SK-N-SH (cell line): ENCODE data around the gene NHLH1. TPM values are rescaled to one million over a fixed set of nuclear protein-coding genes. Genes with fewer than 3 reads are reported as not detected.

Experiments
- CTCF ChIA-PET: fragments of 300-600, 350-600 bp; formaldehyde crosslinking; extraction: SDS; loops from one replicate; lab custom pipeline; 2021; lab: Yijun Ruan, JAX
- POLR2A ChIA-PET: fragments of 350-600 bp; sonication (Branson Sonifier 250); formaldehyde crosslinking; extraction: SDS; loops from one replicate; lab custom pipeline; 2020; ENCODE audit warnings: antibody characterized with exemption, inconsistent platforms; lab: Yijun Ruan, JAX
- DNase-seq: peaks from one replicate; pipeline ENCODE4 v3.0.0; 2012
- H2AFZ ChIP-seq: fragments of 200-600 bp; sonication (generic); 2 replicates; pipeline ENCODE4 v1.8.1; 2016; ENCODE audit warnings: antibody characterized with exemption, mild to moderate bottlenecking, low read depth
- H3F3A ChIP-seq: fragments of 200-600 bp; sonication (generic); replicated peaks from 2 replicates; pipeline ENCODE3; 2016; ENCODE audit warnings: antibody characterized with exemption, mild to moderate bottlenecking; ENCODE audit not compliant: insufficient read depth
- H3K27ac ChIP-seq, 2 experiments: fragments of 200-500 bp in 1 of 2; fragments of 200-600 bp in 1 of 2; sonication (Bioruptor generic) in 1 of 2; sonication (generic), shearing (Covaris generic) in 1 of 2; 2 replicates each; pipeline versions ENCODE4 v1.5.1 to v1.6.1; 2014 to 2016; ENCODE audit warnings: low read depth in 2 of 2, inconsistent platforms in 1 of 2, low read length in 1 of 2, mild to moderate bottlenecking in 1 of 2, mixed read lengths in 1 of 2
- H3K27me3 ChIP-seq: fragments of 200-600 bp; sonication (generic), shearing (Covaris generic); 2 replicates; pipeline ENCODE4 v1.6.1; 2016; ENCODE audit warnings: mixed run types; ENCODE audit not compliant: insufficient read depth
- H3K36me3 ChIP-seq, 2 experiments: fragments of 200-500 bp in 1 of 2; fragments of 200-600 bp in 1 of 2; sonication (Bioruptor generic) in 1 of 2; sonication (generic) in 1 of 2; replicated peaks in 1 of 2; 2 replicates each; pipeline versions ENCODE3 to v1.5.1; 2014 to 2016; ENCODE audit warnings: low read length in 1 of 2, mild to moderate bottlenecking in 1 of 2; ENCODE audit not compliant: insufficient read depth in 2 of 2, control insufficient read depth in 1 of 2
- H3K4me1 ChIP-seq, 2 experiments: fragments of 200-500 bp in 1 of 2; fragments of 200-600 bp in 1 of 2; sonication (Bioruptor generic) in 1 of 2; sonication (generic), shearing (Covaris generic) in 1 of 2; 2 replicates each; pipeline versions ENCODE4 v1.5.1 to v1.6.1; 2014 to 2016; ENCODE audit warnings: low read depth in 1 of 2, low read length in 1 of 2, mixed run types in 1 of 2; ENCODE audit not compliant: insufficient read depth in 2 of 2, control insufficient read depth in 1 of 2
- H3K4me2 ChIP-seq: fragments of 200-600 bp; sonication (generic), shearing (Covaris generic); 2 replicates; pipeline ENCODE4 v1.6.1; 2017; ENCODE audit warnings: mixed run types
- H3K4me3 ChIP-seq, 2 experiments: fragments of 200-500 bp in 1 of 2; fragments of 200-600 bp in 1 of 2; sonication (Bioruptor generic) in 1 of 2; sonication (generic), shearing (Covaris generic) in 1 of 2; 2 replicates each; pipeline versions ENCODE4 v1.5.1 to v1.8.1; 2014 to 2016; ENCODE audit warnings: low read depth in 2 of 2, inconsistent platforms in 1 of 2, low read length in 1 of 2, mild to moderate bottlenecking in 1 of 2, mixed read lengths in 1 of 2, moderate library complexity in 1 of 2
- H3K79me2 ChIP-seq: fragments of 200-600 bp; sonication (generic); 2 replicates; pipeline ENCODE4 v1.8.1; 2017; ENCODE audit warnings: mild to moderate bottlenecking; ENCODE audit not compliant: insufficient read depth
- H3K9ac ChIP-seq: fragments of 200-600 bp; sonication (generic); 2 replicates; pipeline ENCODE4 v1.6.1; 2017; ENCODE audit warnings: mixed run types
- H3K9me2 ChIP-seq: fragments of 200-600 bp; sonication (generic); 2 replicates; pipeline ENCODE4 v1.6.1; 2017; ENCODE audit warnings: mixed run types
- H3K9me3 ChIP-seq: fragments of 200-600 bp; sonication (generic); 2 replicates; pipeline ENCODE4 v1.6.1; 2017; ENCODE audit warnings: mixed run types, mild to moderate bottlenecking, moderate library complexity
- H4K20me1 ChIP-seq: fragments of 200-600 bp; sonication (generic); 2 replicates; pipeline ENCODE4 v1.6.1; 2017; ENCODE audit warnings: mild to moderate bottlenecking, mixed run types; ENCODE audit not compliant: insufficient read depth
- CTCF ChIP-seq: fragments of 200-600 bp; sonication (generic); IDR thresholded peaks from 2 replicates; pipeline ENCODE4 v1.6.1; 2017; ENCODE audit warnings: antibody characterized with exemption, mild to moderate bottlenecking, moderate library complexity
- EZH2phosphoT487 ChIP-seq: fragments of 200-600 bp; sonication (generic); IDR thresholded peaks from 2 replicates; pipeline ENCODE4 v1.6.1; 2017; ENCODE audit warnings: low read depth, mixed run types, mild to moderate bottlenecking, antibody characterized with exemption, moderate library complexity, borderline replicate concordance
- FOSL2 ChIP-seq: IDR thresholded peaks from 2 replicates; pipeline ENCODE4 v1.4.0; 2012; ENCODE audit warnings: low read depth, mild to moderate bottlenecking, moderate library complexity, borderline replicate concordance
- GABPA ChIP-seq: IDR thresholded peaks from 2 replicates; pipeline ENCODE4 v1.4.0; 2012; ENCODE audit warnings: low read depth, mild to moderate bottlenecking
- GATA2 ChIP-seq: sonication (generic); formaldehyde crosslinking; IDR thresholded peaks from 2 replicates; pipeline ENCODE4 v1.5.0; 2020; ENCODE audit warnings: mild to moderate bottlenecking, missing genetic modification reagents
- IRF3 ChIP-seq: fragments of 150-350 bp; IDR thresholded peaks from 2 replicates; pipeline ENCODE4 v1.6.1; 2016; ENCODE audit warnings: mild to moderate bottlenecking, low read depth, low read length
- NRF1 ChIP-seq: IDR thresholded peaks from 2 replicates; pipeline ENCODE4 v1.6.1; 2012; ENCODE audit warnings: low read depth, mild to moderate bottlenecking, low read length
- POLR2AphosphoS5 ChIP-seq: IDR thresholded peaks from 2 replicates; pipeline ENCODE4 v1.6.1; 2012; ENCODE audit warnings: low read depth, low read length
- RAD21 ChIP-seq: IDR thresholded peaks from 2 replicates; pipeline ENCODE4 v1.6.1; 2012; ENCODE audit warnings: mild to moderate bottlenecking, low read length
- RFX5 ChIP-seq: IDR thresholded peaks from 2 replicates; pipeline ENCODE4 v1.6.1; 2012; ENCODE audit warnings: mild to moderate bottlenecking, improper control_type of control experiment, low read length
- RXRA ChIP-seq: IDR thresholded peaks from 2 replicates; pipeline ENCODE4 v1.4.0; 2012; ENCODE audit warnings: low read depth, mild to moderate bottlenecking, borderline replicate concordance
- TAF1 ChIP-seq: IDR thresholded peaks from 2 replicates; pipeline ENCODE4 v1.6.1; 2012; ENCODE audit warnings: low read depth, mild to moderate bottlenecking, low read length, moderate library complexity, borderline replicate concordance
- TCF12 ChIP-seq: IDR thresholded peaks from 2 replicates; pipeline ENCODE4 v1.4.0; 2012
- TEAD4 ChIP-seq: IDR thresholded peaks from 2 replicates; pipeline ENCODE4 v1.4.0; 2012; ENCODE audit warnings: mild to moderate bottlenecking, borderline replicate concordance; ENCODE audit not compliant: insufficient read depth
- USF2 ChIP-seq: fragments of 150-350 bp; IDR thresholded peaks from 2 replicates; pipeline ENCODE4 v1.6.1; 2017; ENCODE audit warnings: antibody characterized with exemption, low read length, low read depth, borderline replicate concordance
- YY1 ChIP-seq: IDR thresholded peaks from 2 replicates; pipeline ENCODE4 v1.4.0; 2012; ENCODE audit warnings: low read depth, mild to moderate bottlenecking
- WGBS: methylation state at CpG from one replicate; pipeline ENCODE4 v1.1.6; 2017; ENCODE audit warnings: low lambda C conversion rate; 5-methylcytosine and 5-hydroxymethylcytosine counted together
- polyA plus RNA-seq, 3 experiments: library from polyadenylated mRNA; depleted of rRNA; stranded (reverse); fragments of >200 nt; gene quantifications; 2 replicates each; pipeline ENCODE4 v1.2.3, GENCODE V29; 2012
- TF ChIP-seq, protein P1 (sequence below): IDR thresholded peaks from 2 replicates; pipeline ENCODE4 v1.4.0; 2012; ENCODE audit warnings: low read depth, borderline replicate concordance
- TF ChIP-seq, protein P2 (sequence below): IDR thresholded peaks from 2 replicates; pipeline ENCODE4; 2012

NHLH1 gene
- polyA plus RNA-seq, 1 of the 3 experiments (the other 2 are of a cell fraction), result 0.18 TPM

GRCh38 chr1:160338580-160338979 lies 28.3 kb upstream of the NHLH1 start:
- Histone ChIP-seq H3K9ac (no peak overlapping the region), H3K4me1 (peaks cover 5 to 11% of the 10 kb centered on the region in 2 experiments; a peak in 2 of 4 replicates), H3K4me2 (no peak overlapping the region), H3K4me3 (no peak overlapping the region), H4K20me1 (peaks cover 53% of the 10 kb centered on the region), H3K27me3 (no peaks in the 10 kb centered on the region), H3K9me3 (no peaks in the 10 kb centered on the region), H3F3A (peaks cover 7% of the 10 kb centered on the region), H3K79me2 (peaks cover 97% of the 10 kb centered on the region), H3K36me3 (peaks cover 55 to 70% of the 10 kb centered on the region in 2 experiments), H2AFZ (no peak overlapping the region), H3K9me2 (no peaks in the 10 kb centered on the region), H3K27ac (no peak overlapping the region)
- over 99% methylated on average over 4 of the region's 4 CpGs for WGBS
- TF ChIP-seq GATA2 (no peak), YY1 (no peak), TEAD4 (no peak), TCF12 (no peak), FOSL2 (no peak), NRF1 (no peak), RXRA (no peak), IRF3 (no peak), GABPA (no peak), EZH2phosphoT487 (no peak)
- TF ChIP-seq, protein P1, sequence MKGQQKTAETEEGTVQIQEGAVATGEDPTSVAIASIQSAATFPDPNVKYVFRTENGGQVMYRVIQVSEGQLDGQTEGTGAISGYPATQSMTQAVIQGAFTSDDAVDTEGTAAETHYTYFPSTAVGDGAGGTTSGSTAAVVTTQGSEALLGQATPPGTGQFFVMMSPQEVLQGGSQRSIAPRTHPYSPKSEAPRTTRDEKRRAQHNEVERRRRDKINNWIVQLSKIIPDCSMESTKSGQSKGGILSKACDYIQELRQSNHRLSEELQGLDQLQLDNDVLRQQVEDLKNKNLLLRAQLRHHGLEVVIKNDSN, result no peak
- TF ChIP-seq, protein P2, sequence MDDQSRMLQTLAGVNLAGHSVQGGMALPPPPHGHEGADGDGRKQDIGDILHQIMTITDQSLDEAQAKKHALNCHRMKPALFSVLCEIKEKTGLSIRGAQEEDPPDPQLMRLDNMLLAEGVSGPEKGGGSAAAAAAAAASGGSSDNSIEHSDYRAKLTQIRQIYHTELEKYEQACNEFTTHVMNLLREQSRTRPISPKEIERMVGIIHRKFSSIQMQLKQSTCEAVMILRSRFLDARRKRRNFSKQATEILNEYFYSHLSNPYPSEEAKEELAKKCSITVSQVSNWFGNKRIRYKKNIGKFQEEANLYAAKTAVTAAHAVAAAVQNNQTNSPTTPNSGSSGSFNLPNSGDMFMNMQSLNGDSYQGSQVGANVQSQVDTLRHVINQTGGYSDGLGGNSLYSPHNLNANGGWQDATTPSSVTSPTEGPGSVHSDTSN, result no peak
- POLR2A ChIA-PET, result no interaction called here
- DNase-seq, result no peak
- CTCF ChIA-PET, result interaction anchor here (1.4 to 4.8 kb wide), 4 partner anchors 9 to 145 kb away, joined by 3 to 27 read pairs (median 7); no protein-coding TSS in a partner anchor

- TF ChIP-seq TEAD4 (no peak), TCF12 (no peak), CTCF (no peak), USF2 (no peak), NRF1 (no peak), RFX5 (no peak), POLR2AphosphoS5 (no peak), TAF1 (no peak), RAD21 (no peak), YY1 (no peak), GABPA (no peak)
- TF ChIP-seq, all 33 proteins: peak for 0
- no peak overlapping the region for H3K27ac ChIP-seq
- CTCF ChIA-PET, result interaction anchor here (1.0 to 2.2 kb wide), 5 partner anchors 10 to 255 kb away, joined by 3 to 9 read pairs (median 5); no protein-coding TSS in a partner anchor
- peak overlapping the region; percentile 83; the same call in 1 of the 2 replicates for H3K4me2 ChIP-seq
- POLR2A ChIA-PET, result no interaction called here
- no peak overlapping the region for H3K9ac ChIP-seq
- H3K27me3 ChIP-seq, result no peaks in the 10 kb centered on the region
- DNase-seq, result no peak
- no peak overlapping the region for H2AFZ ChIP-seq
- peaks cover 98% of the 10 kb centered on the region for H3K79me2 ChIP-seq
- no peaks in the 10 kb centered on the region for H3K9me3 ChIP-seq
- no peak overlapping the region for H3K4me3 ChIP-seq
- no peaks in the 10 kb centered on the region for H3K9me2 ChIP-seq
- H3K36me3 ChIP-seq, result peaks cover 46 to 54% of the 10 kb centered on the region in 2 experiments
- peaks cover 7% of the 10 kb centered on the region for H3F3A ChIP-seq
- H3K4me1 ChIP-seq, result peaks cover 5 to 15% of the 10 kb centered on the region in 2 experiments; a peak in 2 of 4 replicates
- WGBS, result 95% methylated on average over 3 of the region's 3 CpGs
- H4K20me1 ChIP-seq, result peaks cover 53% of the 10 kb centered on the region
These were observed 26.7 kb upstream of the NHLH1 start for GRCh38 chr1:160340146-160340545.
